ENCODE data around the gene HAPLN2. TPM values are rescaled to one million over a fixed set of nuclear protein-coding genes. Genes with fewer than 3 reads are reported as not detected.

The HAPLN2 gene
- total and polyA plus RNA-seq, 2 experiments from 2014 or later = not detected

GRCh38 chr1:156668801-156669637 lies 49.8 kb downstream of the HAPLN2 start:
- H3K4me3 ChIP-seq = no peak overlapping the region
- no peaks in the 10 kb centered on the region for H3K36me3 ChIP-seq (replicated peaks; ENCODE audit: insufficient read depth, low read depth)
- H3K9me2 ChIP-seq (replicated peaks; ENCODE audit: insufficient read depth) = no peaks in the 10 kb centered on the region
- no peaks in the 10 kb centered on the region for H3K27me3 ChIP-seq
- TF ChIP-seq EZH2phosphoT487 (IDR thresholded peaks at IDR 0.05; ENCODE audit: low read depth, severe bottlenecking, unreplicated experiment) (no peak), CTCF (IDR thresholded peaks at IDR 0.05; ENCODE audit: poor library complexity) (no peak), EZH2 (IDR thresholded peaks at IDR 0.05; ENCODE audit: borderline replicate concordance) (no peak)
- H2AFZ ChIP-seq = no peak overlapping the region
- H3K79me2 ChIP-seq = no peaks in the 10 kb centered on the region
- no peak for DNase-seq (ENCODE audit: low spot score)
- H3K4me1 ChIP-seq (ENCODE audit: insufficient read depth) = peaks cover 47% of the 10 kb centered on the region
- H3K9me3 ChIP-seq (ENCODE audit: low read depth) = no peaks in the 10 kb centered on the region
- no peaks in the 10 kb centered on the region for H4K20me1 ChIP-seq (ENCODE audit: insufficient read depth, poor library complexity, severe bottlenecking)
- no peak overlapping the region for H3K4me2 ChIP-seq
- H3K27ac ChIP-seq = peak overlapping the region; percentile 86
- 69% methylated on average over 17 of the region's 17 CpGs for WGBS (ENCODE audit: low lambda C conversion rate, missing lambda C conversion rate)

GRCh38 chr1:156669794-156670193 lies 50.6 kb downstream of the HAPLN2 start:
- no peaks in the 10 kb centered on the region for H3K27me3 ChIP-seq
- H4K20me1 ChIP-seq (ENCODE audit: insufficient read depth, poor library complexity, severe bottlenecking) = no peaks in the 10 kb centered on the region
- H3K4me3 ChIP-seq = no peak overlapping the region
- no peaks in the 10 kb centered on the region for H3K36me3 ChIP-seq (replicated peaks; ENCODE audit: insufficient read depth, low read depth)
- no peaks in the 10 kb centered on the region for H3K79me2 ChIP-seq
- H3K9me3 ChIP-seq (ENCODE audit: low read depth) = no peaks in the 10 kb centered on the region
- no peak for TF ChIP-seq CTCF (IDR thresholded peaks at IDR 0.05; ENCODE audit: poor library complexity)
- TF ChIP-seq EZH2phosphoT487 (IDR thresholded peaks at IDR 0.05; ENCODE audit: low read depth, severe bottlenecking, unreplicated experiment) = no peak
- TF ChIP-seq EZH2 (IDR thresholded peaks at IDR 0.05; ENCODE audit: borderline replicate concordance) = no peak
- DNase-seq (ENCODE audit: low spot score) = no peak
- no peak overlapping the region for H3K4me2 ChIP-seq
- 82% methylated on average over 4 of the region's 5 CpGs for whole genome bisulfite sequencing (ENCODE audit: low lambda C conversion rate, missing lambda C conversion rate)
- no peaks in the 10 kb centered on the region for H3K9me2 ChIP-seq (replicated peaks; ENCODE audit: insufficient read depth)
- no peak overlapping the region for H2AFZ ChIP-seq
- H3K4me1 ChIP-seq (ENCODE audit: insufficient read depth) = peaks cover 39% of the 10 kb centered on the region
- no peak overlapping the region for H3K27ac ChIP-seq

GRCh38 chr1:156670359-156670758 lies 51.1 kb downstream of the HAPLN2 start:
- Histone ChIP-seq H3K27ac (no peak overlapping the region), H3K4me2 (no peak overlapping the region), H3K4me1 (ENCODE audit: insufficient read depth) (peaks cover 35% of the 10 kb centered on the region), H3K9me3 (ENCODE audit: low read depth) (no peaks in the 10 kb centered on the region), H3K79me2 (no peaks in the 10 kb centered on the region), H3K36me3 (replicated peaks; ENCODE audit: insufficient read depth, low read depth) (no peaks in the 10 kb centered on the region), H2AFZ (no peak overlapping the region), H3K9me2 (replicated peaks; ENCODE audit: insufficient read depth) (no peaks in the 10 kb centered on the region), H4K20me1 (ENCODE audit: insufficient read depth, poor library complexity, severe bottlenecking) (no peaks in the 10 kb centered on the region), H3K27me3 (no peaks in the 10 kb centered on the region), H3K4me3 (no peak overlapping the region)
- WGBS (ENCODE audit: low lambda C conversion rate, missing lambda C conversion rate) = 89% methylated on average over 5 of the region's 6 CpGs
- TF ChIP-seq EZH2phosphoT487 (IDR thresholded peaks at IDR 0.05; ENCODE audit: low read depth, severe bottlenecking, unreplicated experiment) (no peak), CTCF (IDR thresholded peaks at IDR 0.05; ENCODE audit: poor library complexity) (no peak), EZH2 (IDR thresholded peaks at IDR 0.05; ENCODE audit: borderline replicate concordance) (no peak)
- no peak for DNase-seq (ENCODE audit: low spot score)

All from hepatocyte (in vitro differentiated cells).